Raji (cell line): ENCODE data around the gene RNF141.

Experiments used
- POLR2A ChIP-seq: IDR thresholded peaks from 2 replicates; pipeline ENCODE4 v1.6.1; 2011; ENCODE audit warnings: low read depth, low read length, control low read depth; ENCODE audit not compliant: insufficient read depth

The RNF141 gene

GRCh38 chr11:10542776-10543175, 1.8 kb upstream of the RNF141 start:
- TF ChIP-seq POLR2A = no peak

- TF ChIP-seq POLR2A = no peak
Observed at GRCh38 chr11:10541561-10541930, 559 bp upstream of the RNF141 start.

GRCh38 chr11:10540546-10540914, 457 bp downstream of the RNF141 start:
- TF ChIP-seq POLR2A = no peak

- TF ChIP-seq POLR2A = no peak
Observed at GRCh38 chr11:10539339-10539738, 1.6 kb downstream of the RNF141 start.

GRCh38 chr11:10538924-10539323, 2.1 kb downstream of the RNF141 start:
- no peak for TF ChIP-seq POLR2A

- TF ChIP-seq POLR2A = no peak
Observed at GRCh38 chr11:10537600-10537999, 3.4 kb downstream of the RNF141 start.

GRCh38 chr11:10534316-10534715, 6.7 kb downstream of the RNF141 start:
- no peak for TF ChIP-seq POLR2A

GRCh38 chr11:10533323-10533722, 7.7 kb downstream of the RNF141 start:
- no peak for TF ChIP-seq POLR2A

- no peak for TF ChIP-seq POLR2A
Observed at GRCh38 chr11:10532526-10532925, 8.5 kb downstream of the RNF141 start.

GRCh38 chr11:10529279-10529678, 11.7 kb downstream of the RNF141 start:
- TF ChIP-seq POLR2A = no peak

GRCh38 chr11:10528121-10528520, 12.9 kb downstream of the RNF141 start:
- TF ChIP-seq POLR2A = no peak

- no peak for TF ChIP-seq POLR2A
Observed at GRCh38 chr11:10526974-10527918, 13.7 kb downstream of the RNF141 start.

GRCh38 chr11:10524471-10524870, 16.5 kb downstream of the RNF141 start:
- TF ChIP-seq POLR2A = no peak

- TF ChIP-seq POLR2A = no peak
Observed at GRCh38 chr11:10522921-10523320, 18.1 kb downstream of the RNF141 start.

- TF ChIP-seq POLR2A = no peak
Observed at GRCh38 chr11:10522276-10522675, 18.7 kb downstream of the RNF141 start.

GRCh38 chr11:10520562-10520961, 20.4 kb downstream of the RNF141 start:
- TF ChIP-seq POLR2A = no peak

- TF ChIP-seq POLR2A = no peak
Observed at GRCh38 chr11:10519630-10520029, 21.4 kb downstream of the RNF141 start.
